HG02763 (cell line): ENCODE measurements around the gene ETV6.

Experiments used
- ATAC-seq: cut with Tn5 transposase; IDR thresholded peaks from one replicate; pipeline ENCODE4 v1.9.1; 2021; ENCODE audit warnings: mild to moderate bottlenecking, moderate library complexity; ENCODE audit not compliant: unreplicated experiment

ETV6 gene

DNA sequence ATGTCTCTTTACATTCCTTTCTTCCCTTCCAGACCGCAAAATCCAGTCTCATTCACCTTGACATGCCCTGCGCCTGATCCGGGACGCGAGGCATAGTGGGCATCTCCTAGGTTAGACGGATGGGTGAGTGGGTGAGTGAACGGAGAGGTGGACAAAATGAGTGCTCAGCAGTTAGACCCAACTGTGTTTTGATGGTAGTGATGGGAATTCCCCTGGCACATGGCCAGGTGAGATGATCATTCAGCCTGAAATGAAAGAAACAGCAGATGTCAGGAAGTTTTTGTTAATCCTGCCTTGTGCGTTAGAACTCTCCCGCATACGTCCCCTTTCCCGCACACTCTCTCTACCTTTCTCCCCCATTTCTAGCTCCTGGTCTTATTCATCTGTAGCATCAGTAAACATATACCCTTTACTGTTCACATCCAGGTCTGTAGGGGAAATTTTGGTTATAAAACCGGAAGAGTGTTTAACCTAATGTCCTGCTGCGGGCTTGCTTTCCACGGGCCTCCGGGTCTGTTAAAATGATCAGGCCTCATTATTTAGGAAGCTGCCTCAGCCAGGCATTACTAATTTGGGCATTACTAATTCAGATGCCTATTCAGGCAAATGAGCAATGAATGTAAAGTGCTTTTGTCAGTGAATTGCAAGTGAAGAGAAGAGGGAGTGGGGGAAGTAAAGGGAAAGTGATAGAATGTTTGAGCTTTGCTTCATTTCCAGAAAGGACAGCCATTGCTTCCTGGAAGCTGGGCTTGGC, 172.8 kb downstream of the ETV6 start:
- peak; percentile 53 for ATAC-seq

DNA sequence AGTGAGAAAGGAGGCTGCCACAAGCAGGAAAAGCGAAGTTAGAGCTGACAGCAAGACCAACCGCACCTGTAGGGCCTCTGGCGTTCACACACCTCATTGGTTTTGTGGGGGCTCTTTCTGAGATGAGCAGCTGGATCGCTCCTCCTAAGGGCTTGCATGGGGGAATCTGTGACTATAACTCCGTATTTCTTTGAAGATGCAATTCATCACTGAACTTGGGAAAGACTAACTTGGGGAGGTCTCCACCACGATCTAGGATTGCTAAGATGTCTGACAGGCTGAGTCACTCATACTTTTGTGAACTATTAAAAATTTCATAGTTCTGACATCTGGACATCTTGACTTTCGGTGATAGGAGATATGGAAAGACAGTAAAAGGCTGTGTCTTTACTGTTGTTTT, 173.6 kb downstream of the ETV6 start:
- ATAC-seq, result no peak

DNA sequence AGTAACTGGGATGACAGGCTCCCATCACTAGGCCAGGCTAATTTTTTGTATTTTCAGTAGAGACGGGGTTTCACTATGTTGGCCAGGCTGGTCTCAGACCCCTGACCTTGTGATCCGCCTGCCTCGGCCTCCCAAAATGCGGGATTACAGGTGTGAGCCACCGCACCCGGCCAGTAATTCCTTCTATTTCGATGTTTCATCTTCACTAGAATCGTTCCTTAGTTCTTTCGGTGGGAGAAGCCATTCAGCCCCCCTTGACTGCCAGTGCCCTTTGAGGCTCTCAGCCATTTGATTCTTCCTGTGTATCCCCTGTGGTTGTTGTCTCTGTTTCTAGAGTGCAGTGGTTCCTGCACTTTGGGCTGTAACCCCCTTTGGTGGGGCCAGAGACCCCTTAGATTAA, 174.1 kb downstream of the ETV6 start:
- no peak for ATAC-seq

DNA sequence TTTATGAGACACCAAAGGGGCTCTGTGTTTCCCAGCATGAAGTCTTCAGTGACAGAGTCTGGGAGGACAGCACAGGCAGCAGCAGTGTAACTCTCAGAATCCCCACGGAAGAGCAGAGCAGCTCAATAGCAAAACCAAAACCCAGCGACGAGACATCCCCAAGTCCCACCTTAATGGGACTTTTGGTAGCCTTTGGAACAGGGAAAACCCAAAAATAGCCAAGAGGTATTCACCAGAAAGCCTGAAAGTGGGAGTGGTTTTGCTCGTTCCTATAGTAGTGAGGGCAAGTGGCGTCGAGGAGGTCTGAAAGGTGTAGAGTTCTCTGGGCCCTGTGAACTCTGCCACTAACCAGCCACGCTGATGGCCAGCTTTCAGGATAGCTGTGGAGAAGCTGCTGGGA, 174.6 kb downstream of the ETV6 start:
- ATAC-seq, result no peak

DNA sequence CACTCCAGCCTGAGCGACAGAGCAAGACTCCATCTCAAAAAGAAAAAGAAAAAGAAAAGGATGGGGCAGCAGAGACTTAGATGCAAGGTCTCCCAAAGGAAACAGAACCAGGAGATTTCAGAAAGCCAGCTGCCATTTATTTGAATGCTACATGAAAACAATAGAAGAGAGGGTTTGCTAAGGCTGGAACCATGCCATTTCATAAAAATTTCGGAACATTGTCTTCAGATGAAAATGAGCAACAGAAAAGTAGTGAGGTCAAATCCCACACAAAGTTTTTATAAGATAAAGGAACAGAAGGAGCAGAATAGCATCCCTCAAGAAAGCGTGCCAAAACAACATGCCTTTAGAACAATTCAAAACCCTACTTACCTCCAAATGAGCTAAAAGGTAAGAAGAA, 175.3 kb downstream of the ETV6 start:
- ATAC-seq, result no peak

DNA sequence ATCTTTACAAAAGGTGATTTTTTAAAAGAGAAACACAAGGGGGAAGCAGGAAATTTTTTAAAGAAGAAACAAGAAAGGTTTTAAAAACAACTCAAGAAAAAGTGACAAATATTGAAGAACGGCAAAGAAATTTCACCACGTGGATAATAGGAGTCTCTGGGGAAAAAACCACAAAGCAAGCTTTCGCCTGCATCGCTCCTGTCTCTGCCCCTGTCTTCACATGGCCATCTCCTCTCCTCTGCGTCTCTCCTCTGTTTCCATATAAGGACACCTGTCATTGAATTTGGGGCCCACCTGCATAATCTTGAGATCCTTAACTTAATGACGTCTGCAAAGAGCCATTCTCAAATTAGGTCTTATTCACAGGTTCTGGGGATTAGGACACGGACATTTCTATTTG, 175.8 kb downstream of the ETV6 start:
- ATAC-seq, result no peak

DNA sequence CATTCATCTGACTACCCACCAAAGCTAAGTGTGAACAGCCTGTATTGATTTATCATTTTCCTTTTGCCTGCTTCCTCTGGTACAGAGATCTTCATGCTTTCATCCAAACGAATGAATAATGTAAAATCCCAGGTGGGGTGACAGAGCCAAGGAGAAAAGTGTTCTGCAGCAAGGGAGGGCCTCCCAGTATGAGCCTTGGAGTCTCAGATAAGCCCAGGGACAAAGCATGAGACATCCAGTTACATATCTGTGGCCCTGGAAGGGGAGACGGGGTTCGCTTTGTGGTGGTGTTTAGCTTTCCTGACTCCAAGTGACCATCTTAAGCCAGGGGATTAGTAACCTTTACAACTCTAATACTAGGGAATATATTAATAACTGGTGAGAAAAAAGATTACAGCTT, 177.1 kb downstream of the ETV6 start:
- no peak for ATAC-seq

DNA sequence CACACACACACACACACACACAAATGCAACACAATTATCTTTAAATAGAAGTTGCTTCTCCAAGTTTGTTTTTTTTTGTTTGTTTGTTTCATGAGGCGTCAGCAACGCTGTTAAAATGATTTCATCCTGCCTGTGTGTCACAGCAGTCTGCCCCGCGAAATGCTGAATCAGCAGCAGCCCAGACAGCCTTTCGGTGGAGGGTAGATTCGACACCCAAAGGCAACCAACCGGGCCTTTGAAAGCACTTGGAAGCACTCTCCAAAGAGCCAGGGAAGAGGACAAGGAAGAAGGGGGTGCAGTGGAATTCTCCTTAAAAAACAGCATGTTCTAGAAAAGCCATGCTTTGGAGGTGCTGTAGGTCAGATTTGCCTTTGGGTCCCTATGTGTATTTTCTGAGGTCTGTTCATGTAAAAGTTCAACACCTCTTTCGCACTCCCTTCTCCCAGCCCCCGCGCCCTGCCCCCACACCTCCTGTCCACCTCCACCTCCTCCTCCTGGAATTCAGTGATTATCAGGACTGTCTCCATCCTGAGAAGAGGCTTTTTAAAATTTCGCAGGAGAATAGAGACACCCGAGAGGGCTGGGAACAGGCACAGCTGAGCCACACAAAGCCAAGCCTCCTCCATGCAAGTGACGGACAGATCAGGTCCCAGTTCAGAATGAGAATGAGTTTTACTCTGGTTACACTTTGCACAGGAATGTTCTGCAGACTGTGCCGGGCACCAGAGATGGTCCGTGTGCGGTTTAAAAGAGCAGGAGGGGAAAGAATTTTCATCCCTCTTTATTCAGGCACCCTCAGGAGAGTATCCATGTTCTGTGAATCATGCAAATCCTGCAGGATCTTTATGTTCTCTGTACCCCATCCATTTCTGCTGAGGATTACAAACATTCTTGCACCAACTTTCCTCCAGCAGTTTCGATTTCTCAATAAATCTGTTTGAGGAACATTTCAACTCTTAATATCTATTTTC, 177.9 kb downstream of the ETV6 start:
- ATAC-seq, result no peak

DNA sequence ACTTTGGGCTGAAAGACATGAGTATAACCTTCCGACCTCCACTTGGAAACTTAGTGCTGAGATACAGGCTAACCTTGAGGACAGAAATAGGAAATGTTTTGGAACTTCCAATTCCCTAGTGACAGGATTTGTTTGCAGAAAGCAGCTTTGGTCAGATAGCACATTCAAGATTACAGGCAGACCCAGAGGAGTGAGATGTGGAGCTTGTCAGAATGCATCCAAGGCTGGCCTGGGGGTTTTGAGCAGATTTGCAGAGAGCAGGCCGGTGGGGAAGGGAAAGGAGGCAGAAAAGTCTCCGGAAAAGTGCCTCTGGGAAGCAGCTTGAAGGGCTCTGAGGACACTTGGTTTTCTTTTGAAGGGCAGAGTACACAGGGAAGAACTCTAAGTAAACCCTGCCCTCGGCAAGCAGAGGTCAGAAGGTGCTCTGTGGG, 180.3 kb downstream of the ETV6 start:
- ATAC-seq, result no peak

DNA sequence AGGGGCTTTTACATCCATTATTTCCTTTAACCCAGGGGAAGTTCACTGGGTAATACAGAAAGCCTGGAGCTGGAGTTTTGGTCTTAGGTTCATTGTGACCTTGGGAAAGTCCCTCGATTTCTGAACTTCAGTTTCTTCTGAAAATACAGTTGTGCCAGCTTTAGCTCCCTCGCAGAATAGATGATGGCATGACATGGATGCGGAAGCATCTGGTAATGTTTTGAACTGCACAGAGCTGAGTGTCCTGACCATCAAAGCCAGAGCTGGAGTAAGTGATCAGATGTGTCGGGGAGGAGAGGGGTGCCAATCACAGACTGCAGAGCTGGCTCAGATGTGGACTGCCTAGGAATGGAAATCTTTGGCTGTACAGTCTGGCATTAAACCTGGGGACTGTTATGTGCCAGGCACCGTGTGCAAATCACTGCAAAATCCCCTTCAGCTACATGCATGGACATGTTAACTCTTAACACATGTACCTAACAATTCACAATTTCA, 180.9 kb downstream of the ETV6 start:
- no peak for ATAC-seq

DNA sequence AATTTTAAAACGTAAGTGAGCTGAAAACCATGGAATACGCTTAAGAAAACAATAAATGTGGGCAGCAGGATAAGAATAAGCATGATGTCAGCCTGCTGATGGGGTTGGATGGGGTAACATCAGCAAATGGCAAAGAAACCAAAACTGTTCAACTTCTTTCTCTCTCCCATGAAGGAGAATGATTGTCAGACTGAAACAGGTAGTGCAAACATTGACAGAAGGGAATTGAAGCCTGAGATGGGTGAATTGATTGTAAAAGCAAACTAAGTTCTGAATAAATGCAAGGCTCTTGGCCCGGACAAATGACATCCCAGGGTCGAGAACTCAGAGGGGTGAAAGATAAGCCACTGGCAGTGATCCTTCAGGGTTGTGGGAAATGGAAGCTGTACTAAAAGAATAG, 182.6 kb downstream of the ETV6 start:
- no peak for ATAC-seq

DNA sequence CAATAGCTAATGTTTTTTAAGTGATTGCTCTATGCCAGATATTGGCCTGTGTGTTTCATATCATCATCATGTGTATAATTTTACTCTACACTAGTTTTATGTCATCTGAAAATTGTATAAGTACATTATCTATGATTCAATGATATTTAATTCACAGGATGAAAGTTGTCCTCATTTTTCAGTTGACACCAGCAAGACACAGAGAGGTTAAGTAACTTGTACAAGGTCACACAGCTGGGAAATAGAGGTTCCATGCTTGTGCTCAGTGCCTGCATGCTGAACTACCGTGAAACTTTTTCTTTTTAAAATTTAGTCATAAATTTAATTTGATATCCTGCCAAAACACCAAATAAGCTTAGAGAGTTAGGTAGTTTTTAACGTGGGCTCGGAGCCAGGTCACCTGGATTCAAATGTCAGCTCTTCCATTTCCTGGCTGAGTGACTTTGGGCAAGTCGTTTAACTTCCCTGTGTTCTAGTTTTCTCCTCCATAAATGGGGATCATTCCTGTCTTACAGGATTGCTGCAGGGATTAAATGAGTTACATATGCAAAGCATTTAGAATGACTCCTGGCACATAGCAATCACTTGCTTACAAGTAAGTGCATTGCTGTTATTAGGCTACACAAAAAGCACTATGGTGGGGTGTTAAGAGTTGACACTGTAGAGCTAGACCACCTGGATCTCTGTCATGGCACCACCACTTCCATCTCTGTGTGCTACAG, 183.9 kb downstream of the ETV6 start:
- ATAC-seq, result no peak

DNA sequence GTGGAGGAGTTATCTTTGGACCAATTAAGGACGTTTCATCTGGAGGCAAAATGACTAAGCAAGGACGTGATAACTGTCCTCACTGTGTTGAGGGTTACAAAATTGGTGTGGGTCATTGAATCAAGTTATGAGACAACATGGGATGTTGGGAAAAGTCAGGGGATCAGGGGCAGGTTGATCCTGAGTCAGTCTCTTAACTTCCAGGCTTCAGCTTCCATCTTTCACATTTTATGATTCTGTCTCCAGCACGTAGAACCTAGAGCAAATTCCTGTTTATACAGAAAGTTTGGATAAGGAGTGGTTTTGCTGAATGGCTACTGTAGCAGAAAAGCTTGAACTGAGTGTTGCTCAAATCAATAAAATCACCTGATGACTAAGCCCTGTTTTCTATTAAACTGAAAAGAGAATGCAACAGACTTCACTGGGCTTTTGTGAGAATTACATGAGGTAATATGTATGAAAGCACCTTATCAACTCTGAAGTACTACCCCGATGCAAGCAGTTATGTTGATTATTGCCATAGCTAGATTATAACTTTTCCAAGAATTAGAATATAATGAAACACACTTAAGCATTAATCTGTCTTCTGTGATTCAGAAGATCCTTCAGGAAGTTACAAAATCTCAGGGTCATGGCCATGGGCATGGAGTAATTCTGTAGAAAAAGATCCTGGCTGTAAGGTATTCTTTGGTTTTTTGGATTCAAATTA, 184.8 kb downstream of the ETV6 start:
- ATAC-seq, result no peak

DNA sequence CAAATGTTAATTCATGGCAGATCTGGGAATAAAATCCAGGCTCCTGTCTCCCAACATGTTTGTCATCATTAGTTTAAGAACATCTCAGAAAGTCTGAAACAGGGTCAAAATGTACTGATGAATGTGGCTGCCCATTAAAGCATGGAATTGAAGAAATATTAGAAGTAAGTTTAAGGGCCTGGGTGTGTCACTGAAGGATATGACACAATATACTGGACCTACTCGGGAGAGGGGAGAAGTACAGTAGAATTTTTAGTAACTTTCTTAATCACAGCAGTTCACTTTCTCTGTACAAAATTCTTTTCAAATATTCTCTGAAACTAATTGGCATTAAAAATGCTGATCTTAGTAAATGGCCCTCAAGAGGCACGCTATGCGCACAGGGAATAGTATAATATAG, 185.5 kb downstream of the ETV6 start:
- ATAC-seq, result no peak

DNA sequence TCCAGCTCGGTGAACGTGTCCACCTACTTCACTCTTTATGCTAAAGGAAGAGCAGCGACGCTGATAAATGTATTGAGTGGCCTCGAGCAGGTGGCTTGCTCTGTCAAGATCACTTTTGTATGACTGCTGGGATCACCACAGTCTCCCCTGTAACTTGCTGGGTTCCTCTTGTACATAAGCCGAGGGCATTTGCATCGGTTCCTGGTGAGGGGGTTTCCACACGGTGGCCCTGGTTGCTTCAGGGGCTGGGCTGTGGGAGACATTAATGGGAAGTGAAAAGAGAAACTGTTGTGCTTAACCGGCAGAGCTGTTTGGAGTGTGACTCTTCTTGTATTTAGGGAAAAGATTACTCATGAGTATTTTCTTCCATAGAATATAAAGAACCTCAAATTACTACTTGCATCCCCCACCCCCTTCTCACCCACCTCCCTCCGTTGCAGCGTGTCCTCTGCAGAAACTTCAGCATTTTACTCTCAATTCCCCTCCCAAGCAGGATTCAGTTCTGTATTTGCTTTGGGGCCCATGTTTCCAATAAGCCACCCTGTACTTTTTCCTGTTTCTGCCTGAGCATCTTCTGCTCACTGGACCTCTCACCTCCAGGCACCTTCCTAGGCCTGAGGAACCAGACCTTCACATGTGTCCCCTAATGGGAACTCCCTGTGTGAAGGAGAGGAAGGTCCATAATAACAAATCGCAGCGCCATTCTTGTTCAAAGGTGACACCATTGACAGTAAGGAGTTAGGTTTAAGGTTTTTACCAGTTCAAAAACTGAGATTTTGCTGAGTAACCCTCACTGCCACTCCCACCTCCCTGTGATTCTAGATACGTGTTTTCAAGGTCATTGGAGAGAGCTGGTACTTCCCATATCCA, 187.0 kb downstream of the ETV6 start:
- peak; percentile 92 for ATAC-seq

DNA sequence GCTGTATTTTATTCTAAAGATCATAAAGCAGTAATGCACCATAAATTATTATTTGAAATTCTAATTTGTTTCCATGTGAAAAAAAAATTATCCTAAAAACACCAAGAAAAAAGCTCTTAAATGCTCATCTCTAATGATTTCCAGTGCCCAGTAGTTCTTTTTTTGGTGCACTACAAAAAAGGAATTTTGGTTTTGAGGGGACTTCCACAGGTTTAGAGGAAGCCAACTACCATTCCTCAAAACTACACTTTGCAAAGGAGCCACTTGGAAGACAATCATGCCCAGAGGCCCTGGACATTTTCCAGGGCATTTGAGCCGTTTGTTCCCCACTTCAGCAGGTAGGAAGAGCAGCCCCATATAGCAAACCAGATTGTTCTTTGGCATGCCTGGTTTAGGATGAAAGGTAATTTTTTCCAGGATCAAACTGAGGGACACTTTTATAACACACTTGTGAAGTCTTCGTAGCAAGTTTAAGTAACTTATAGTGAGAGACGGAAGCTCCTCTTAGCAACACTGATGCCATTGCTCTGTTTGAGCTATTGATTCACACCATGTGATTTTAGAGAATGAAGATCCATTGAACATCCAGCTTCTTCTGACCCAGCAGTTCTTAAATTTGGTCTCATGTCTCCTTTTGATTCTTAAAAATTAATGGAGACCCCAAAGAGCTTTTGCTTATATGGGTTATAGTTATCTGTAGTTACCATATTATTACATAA, 187.9 kb downstream of the ETV6 start:
- no peak for ATAC-seq

DNA sequence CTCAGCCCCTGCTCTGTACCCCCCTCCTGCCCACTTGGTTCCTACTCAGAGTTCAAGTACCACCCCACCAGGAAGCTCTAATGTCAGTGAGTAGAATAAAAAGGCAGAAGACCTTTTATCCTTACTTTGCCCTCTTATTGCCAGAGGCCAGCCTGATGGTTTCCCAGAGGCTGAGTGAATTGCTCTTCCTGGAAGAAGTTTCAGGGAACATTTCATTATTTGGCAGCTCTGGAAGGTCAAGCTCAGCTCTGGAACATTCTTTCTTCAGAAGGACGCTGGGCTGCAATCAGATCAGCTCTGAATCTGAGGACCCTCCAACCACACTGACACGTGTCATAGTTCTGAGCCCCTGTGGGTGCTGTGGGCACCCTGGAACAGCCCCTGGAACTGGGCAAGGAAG, 188.9 kb downstream of the ETV6 start:
- ATAC-seq, result no peak

DNA sequence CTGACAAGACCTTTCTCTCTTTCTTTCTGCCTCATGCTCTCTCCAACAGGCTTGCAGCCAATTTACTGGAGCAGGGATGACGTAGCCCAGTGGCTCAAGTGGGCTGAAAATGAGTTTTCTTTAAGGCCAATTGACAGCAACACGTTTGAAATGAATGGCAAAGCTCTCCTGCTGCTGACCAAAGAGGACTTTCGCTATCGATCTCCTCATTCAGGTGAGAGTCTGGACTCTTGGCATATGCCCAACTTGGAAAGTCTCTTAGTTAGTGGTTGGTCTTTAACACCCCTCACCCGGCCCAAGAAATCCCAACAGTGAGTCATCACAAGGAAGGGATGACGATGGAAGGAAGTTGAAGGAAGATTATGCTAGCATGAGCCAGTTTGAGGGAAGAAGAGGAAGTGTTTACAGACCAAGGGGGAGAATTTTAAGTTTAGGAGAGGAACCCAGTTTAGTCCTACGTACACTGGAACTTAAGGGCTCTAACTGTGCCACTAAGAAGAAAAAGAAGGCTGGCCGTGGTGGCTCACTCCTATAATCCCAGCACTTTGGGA, 189.7 kb downstream of the ETV6 start:
- ATAC-seq, result no peak

DNA sequence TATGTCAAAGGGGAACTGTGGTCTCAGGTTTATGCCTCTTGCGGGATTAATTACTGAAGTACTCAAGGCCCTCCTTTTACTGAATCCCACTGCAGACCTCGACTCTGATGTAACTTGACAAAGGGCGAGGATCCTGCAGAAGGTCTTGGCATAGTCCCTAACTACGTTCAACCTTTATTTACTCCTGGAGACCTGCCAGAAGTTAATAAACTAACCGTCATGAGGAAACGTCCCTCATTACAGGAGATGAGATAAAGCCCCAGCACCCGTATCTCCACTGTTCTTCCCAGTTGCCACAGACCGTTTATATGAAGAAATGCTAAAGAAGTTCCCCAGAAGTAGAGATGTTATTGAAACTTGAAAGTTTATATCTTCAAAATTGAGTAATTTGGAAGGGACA, 190.9 kb downstream of the ETV6 start:
- no peak for ATAC-seq
